ENCODE measurements around the gene ZNF426. TPM values are rescaled to one million over a fixed set of nuclear protein-coding genes. Genes with fewer than 3 reads are reported as not detected.
"Not testable (repeated sequence)": the region's sequence is repeated elsewhere in the genome, so short reads cannot be mapped to it uniquely, and the experiment has no call there.

The ZNF426 gene
- total RNA-seq: 24.5 and 26.7 TPM in 2 replicates
- long read RNA-seq, full-length matches to known transcripts: 25 of 89 reads
- long read RNA-seq, partial matches to known transcripts: 40 of 89 reads
- long read RNA-seq, other reads (novel, unspliced or antisense): 24 of 89 reads

- H3K27ac Mint-ChIP-seq (ENCODE audit: unreplicated experiment): peak within 1 kb of the TSS; percentile 100
- H3K27me3 Mint-ChIP-seq (ENCODE audit: low read depth): no peaks in the 10 kb centered on the region
- H3K4me1 Mint-ChIP-seq: peaks cover 19% of the 10 kb centered on the region
- peaks cover 26% of the 10 kb centered on the region for H3K9me3 Mint-ChIP-seq
- H3K4me3 Mint-ChIP-seq: peak within 1 kb of the TSS; percentile 99
- H3K36me3 Mint-ChIP-seq (ENCODE audit: low read depth): peaks cover 66% of the 10 kb centered on the region
- peak; percentile 76 for DNase-seq (ENCODE audit: low read depth, low spot score)
- TF ChIP-seq CTCF (conservative IDR thresholded peaks at IDR 0.05): no peak
Observed at GRCh38 chr19:9538183-9539058, at the start of gene ZNF426. ZNF426 (minus strand) TSS chr19:9538645; CDS start chr19:9536232, 2,413 bp downstream.

GRCh38 chr19:9586764-9587163 is 48.3 kb upstream of the ZNF426 start:
- H3K9me3 Mint-ChIP-seq: peaks cover 4% of the 10 kb centered on the region
- H3K4me3 Mint-ChIP-seq: peak overlapping the region; percentile 2
- peaks cover 7% of the 10 kb centered on the region for H3K36me3 Mint-ChIP-seq (ENCODE audit: low read depth)
- H3K4me1 Mint-ChIP-seq: peaks cover 9% of the 10 kb centered on the region
- H3K27ac Mint-ChIP-seq (ENCODE audit: unreplicated experiment): no peak overlapping the region
- TF ChIP-seq CTCF (conservative IDR thresholded peaks at IDR 0.05): peak; percentile 76
- DNase-seq (ENCODE audit: low read depth, low spot score): peak; percentile 66
- peaks cover 47% of the 10 kb centered on the region for H3K27me3 Mint-ChIP-seq (ENCODE audit: low read depth)

- peaks cover 15% of the 10 kb centered on the region for H3K4me1 Mint-ChIP-seq
- peaks cover 31% of the 10 kb centered on the region for H3K36me3 Mint-ChIP-seq (ENCODE audit: low read depth)
- peaks cover 17% of the 10 kb centered on the region for H3K9me3 Mint-ChIP-seq
- peak; percentile 78 for DNase-seq (ENCODE audit: low read depth, low spot score)
- peaks cover 23% of the 10 kb centered on the region for H3K27me3 Mint-ChIP-seq (ENCODE audit: low read depth)
- TF ChIP-seq CTCF (conservative IDR thresholded peaks at IDR 0.05): no peak
- peak within 1 kb of the TSS; percentile 98 for H3K27ac Mint-ChIP-seq (ENCODE audit: unreplicated experiment)
- H3K4me3 Mint-ChIP-seq: peak within 1 kb of the TSS; percentile 97
Observed at GRCh38 chr19:9584073-9584833, 45.8 kb upstream of the ZNF426 start, which contains the start of gene ZNF121. ZNF121 (minus strand) TSS chr19:9584504; CDS start chr19:9568097, 16,407 bp downstream.

GRCh38 chr19:9582081-9582725 is 43.8 kb upstream of the ZNF426 start:
- not testable (repeated sequence) for DNase-seq (ENCODE audit: low read depth, low spot score); H3K27ac Mint-ChIP-seq (ENCODE audit: unreplicated experiment); H3K27me3 Mint-ChIP-seq (ENCODE audit: low read depth)
- Mint-ChIP-seq H3K9me3 (peaks cover 22% of the 10 kb centered on the region), H3K36me3 (ENCODE audit: low read depth) (peaks cover 48% of the 10 kb centered on the region), H3K4me1 (peaks cover 15% of the 10 kb centered on the region), H3K4me3 (peak overlapping the region; percentile 91)

GRCh38 chr19:9580728-9581127 is 42.3 kb upstream of the ZNF426 start:
- peaks cover 15% of the 10 kb centered on the region for H3K4me1 Mint-ChIP-seq
- no peak for DNase-seq (ENCODE audit: low read depth, low spot score)
- H3K27me3 Mint-ChIP-seq (ENCODE audit: low read depth): no peaks in the 10 kb centered on the region
- peaks cover 63% of the 10 kb centered on the region for H3K36me3 Mint-ChIP-seq (ENCODE audit: low read depth)
- H3K9me3 Mint-ChIP-seq: peaks cover 28% of the 10 kb centered on the region
- no peak for TF ChIP-seq CTCF (conservative IDR thresholded peaks at IDR 0.05)
- H3K4me3 Mint-ChIP-seq: peak overlapping the region; percentile 77
- no peak overlapping the region for H3K27ac Mint-ChIP-seq (ENCODE audit: unreplicated experiment)

All from neural crest cell (in vitro differentiated cells).